ENCODE measurements around the gene GRK5. TPM values are rescaled to one million over a fixed set of nuclear protein-coding genes. Genes with fewer than 3 reads are reported as not detected.

GRK5 gene
- total and polyA plus RNA-seq, 2 donors from 2014 or later, result 7.3 to 18.7 TPM

DNA sequence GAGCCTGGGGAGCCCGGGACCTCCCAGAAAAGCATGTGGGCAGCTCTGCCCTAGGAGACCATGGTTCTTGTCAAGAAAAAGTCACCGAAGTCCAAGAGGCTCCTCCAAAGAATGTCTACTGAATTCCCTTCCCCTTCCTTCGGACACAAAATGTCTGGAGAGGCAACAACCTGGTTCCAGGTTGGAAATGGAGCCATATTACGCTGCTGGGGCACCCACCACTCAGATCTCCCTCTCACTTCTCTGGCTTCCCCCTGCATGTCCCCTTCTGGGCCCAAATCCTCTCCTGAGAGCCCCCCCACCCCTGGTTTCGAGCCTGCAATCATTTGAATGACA, 282.6 kb downstream of the GRK5 start:
- no peaks in the 10 kb centered on the region for H3K27me3 ChIP-seq (ENCODE audit: control insufficient read depth, insufficient read depth, low read length)
- H3K4me3 ChIP-seq (ENCODE audit: low read length in 3 of 3), result no peak overlapping the region
- H3K27ac ChIP-seq (ENCODE audit: low read depth in 2 of 2, low read length in 2 of 2), result no peak overlapping the region
- H3K36me3 ChIP-seq (ENCODE audit: control insufficient read depth in 2 of 3, insufficient read depth in 3 of 3, low read length in 3 of 3), result no peaks in the 10 kb centered on the region
- DNase-seq (no peak), FAIRE-seq (no peak)
- no peaks in the 10 kb centered on the region for H3K4me1 ChIP-seq (ENCODE audit: control insufficient read depth in 2 of 3, insufficient read depth in 2 of 3, low read depth in 1 of 3, low read length in 3 of 3)
- TF ChIP-seq, protein P1, sequence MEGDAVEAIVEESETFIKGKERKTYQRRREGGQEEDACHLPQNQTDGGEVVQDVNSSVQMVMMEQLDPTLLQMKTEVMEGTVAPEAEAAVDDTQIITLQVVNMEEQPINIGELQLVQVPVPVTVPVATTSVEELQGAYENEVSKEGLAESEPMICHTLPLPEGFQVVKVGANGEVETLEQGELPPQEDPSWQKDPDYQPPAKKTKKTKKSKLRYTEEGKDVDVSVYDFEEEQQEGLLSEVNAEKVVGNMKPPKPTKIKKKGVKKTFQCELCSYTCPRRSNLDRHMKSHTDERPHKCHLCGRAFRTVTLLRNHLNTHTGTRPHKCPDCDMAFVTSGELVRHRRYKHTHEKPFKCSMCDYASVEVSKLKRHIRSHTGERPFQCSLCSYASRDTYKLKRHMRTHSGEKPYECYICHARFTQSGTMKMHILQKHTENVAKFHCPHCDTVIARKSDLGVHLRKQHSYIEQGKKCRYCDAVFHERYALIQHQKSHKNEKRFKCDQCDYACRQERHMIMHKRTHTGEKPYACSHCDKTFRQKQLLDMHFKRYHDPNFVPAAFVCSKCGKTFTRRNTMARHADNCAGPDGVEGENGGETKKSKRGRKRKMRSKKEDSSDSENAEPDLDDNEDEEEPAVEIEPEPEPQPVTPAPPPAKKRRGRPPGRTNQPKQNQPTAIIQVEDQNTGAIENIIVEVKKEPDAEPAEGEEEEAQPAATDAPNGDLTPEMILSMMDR (IDR thresholded peaks at IDR 0.05; ENCODE audit: borderline replicate concordance, extremely low read depth, insufficient read depth), result no peak
- no peaks in the 10 kb centered on the region for H3K9me3 ChIP-seq (ENCODE audit: control insufficient read depth in 2 of 3, insufficient read depth in 1 of 3, low read length in 3 of 3)
- intact Hi-C loops (cut with DNase I), result no loop called here
- H3K9ac ChIP-seq (ENCODE audit: low read length in 3 of 3), result no peak overlapping the region

DNA sequence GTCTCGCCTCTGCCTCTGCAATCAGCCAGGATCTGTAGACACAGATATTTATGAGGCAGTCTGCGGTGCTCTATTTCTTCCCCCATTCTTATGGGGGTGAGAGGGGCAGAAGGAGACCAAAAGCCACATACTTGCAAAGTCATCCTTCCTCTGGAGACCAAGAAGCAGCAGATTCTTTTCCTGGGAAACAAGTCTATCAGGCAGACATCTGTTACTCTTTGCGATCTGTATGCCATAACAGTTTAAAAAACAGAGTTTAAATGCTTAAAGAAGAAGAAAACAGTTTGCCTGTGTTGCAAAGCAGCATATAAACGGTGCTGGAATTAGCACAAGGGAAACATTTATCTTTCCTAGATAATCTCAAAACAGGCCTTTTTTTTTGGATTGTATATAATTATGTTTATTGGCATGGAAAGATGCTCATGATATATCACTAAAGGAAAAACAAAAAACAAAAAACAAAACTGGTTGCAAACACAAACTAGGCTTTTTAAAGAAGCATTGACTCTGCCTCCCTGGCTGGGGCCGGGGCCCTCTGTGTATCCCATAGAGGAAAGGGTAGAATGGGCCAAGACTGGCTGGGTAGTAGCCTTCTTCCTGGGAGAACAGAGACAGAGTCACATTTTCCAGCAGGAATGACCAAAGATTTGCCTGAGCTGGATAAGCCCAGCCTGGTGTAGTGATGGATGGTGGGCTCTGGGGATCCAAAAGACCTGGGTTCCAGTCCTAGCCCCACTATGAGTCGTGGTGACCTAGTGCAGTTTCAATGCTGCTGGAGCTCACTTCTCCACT, 284.8 kb downstream of the GRK5 start:
- TF ChIP-seq, protein P1 (IDR thresholded peaks at IDR 0.05; ENCODE audit: borderline replicate concordance, extremely low read depth, insufficient read depth), result no peak
- intact Hi-C loops (cut with DNase I), result no loop called here
- no peaks in the 10 kb centered on the region for H3K9me3 ChIP-seq (ENCODE audit: control insufficient read depth in 2 of 3, insufficient read depth in 1 of 3, low read length in 3 of 3)
- no peaks in the 10 kb centered on the region for H3K27me3 ChIP-seq (ENCODE audit: control insufficient read depth, insufficient read depth, low read length)
- H3K4me1 ChIP-seq (ENCODE audit: control insufficient read depth in 2 of 3, insufficient read depth in 2 of 3, low read depth in 1 of 3, low read length in 3 of 3), result no peaks in the 10 kb centered on the region
- FAIRE-seq, result no peak
- H3K27ac ChIP-seq (ENCODE audit: low read depth in 2 of 2, low read length in 2 of 2), result no peak overlapping the region
- no peaks in the 10 kb centered on the region for H3K36me3 ChIP-seq (ENCODE audit: control insufficient read depth in 2 of 3, insufficient read depth in 3 of 3, low read length in 3 of 3)
- DNase-seq, result no peak
- H3K9ac ChIP-seq (ENCODE audit: low read length in 3 of 3), result no peak overlapping the region
- no peak overlapping the region for H3K4me3 ChIP-seq (ENCODE audit: low read length in 3 of 3)

DNA sequence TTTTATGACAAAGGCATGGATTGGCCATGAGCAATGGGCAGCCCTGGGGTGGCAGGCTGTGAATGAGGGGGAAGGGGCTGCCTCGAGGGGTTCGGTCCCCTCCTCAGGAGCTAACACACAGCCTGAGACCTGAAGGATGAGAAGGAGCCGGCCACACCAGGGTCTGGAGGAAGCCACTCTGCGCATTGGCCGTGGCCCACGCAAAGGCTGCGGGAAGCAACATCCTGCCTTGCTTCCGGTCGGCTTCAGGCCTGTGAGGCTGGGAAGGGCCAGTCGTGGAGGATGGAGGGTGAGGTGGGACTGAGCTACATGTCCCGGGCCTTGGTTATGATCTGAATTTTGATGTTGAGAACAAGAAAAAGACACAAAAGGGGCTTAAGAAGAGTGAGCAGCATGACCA, 285.8 kb downstream of the GRK5 start:
- Histone ChIP-seq H3K36me3 (ENCODE audit: control insufficient read depth in 2 of 3, insufficient read depth in 3 of 3, low read length in 3 of 3) (no peaks in the 10 kb centered on the region), H3K9me3 (ENCODE audit: control insufficient read depth in 2 of 3, insufficient read depth in 1 of 3, low read length in 3 of 3) (no peaks in the 10 kb centered on the region), H3K27me3 (ENCODE audit: control insufficient read depth, insufficient read depth, low read length) (no peaks in the 10 kb centered on the region), H3K4me3 (ENCODE audit: low read length in 3 of 3) (no peak overlapping the region), H3K9ac (ENCODE audit: low read length in 3 of 3) (no peak overlapping the region), H3K4me1 (ENCODE audit: control insufficient read depth in 2 of 3, insufficient read depth in 2 of 3, low read depth in 1 of 3, low read length in 3 of 3) (no peaks in the 10 kb centered on the region), H3K27ac (ENCODE audit: low read depth in 2 of 2, low read length in 2 of 2) (no peak overlapping the region)
- intact Hi-C loops (cut with DNase I), result no loop called here
- TF ChIP-seq, protein P1 (IDR thresholded peaks at IDR 0.05; ENCODE audit: borderline replicate concordance, extremely low read depth, insufficient read depth), result no peak
- FAIRE-seq (no peak), DNase-seq (no peak)
